HEK293 (cell line): ENCODE data around the gene MYADML2.

Experiments
- CTCF ChIA-PET: fragments of 350-600 bp; formaldehyde crosslinking; extraction: SDS; loops from one replicate; lab custom pipeline; 2021; ENCODE audit warnings: antibody characterized with exemption; lab: Yijun Ruan, JAX
- POLR2A ChIA-PET: fragments of 300-600 bp; formaldehyde crosslinking; extraction: SDS; loops from one replicate; lab custom pipeline; 2020; ENCODE audit warnings: antibody characterized with exemption, inconsistent platforms; lab: Yijun Ruan, JAX
- H3K27ac ChIP-seq: fragments of 200-500 bp; sonication (Bioruptor generic); 2 replicates; pipeline ENCODE4 v1.5.1; 2014; ENCODE audit warnings: low read depth, low read length, control low read depth, inconsistent platforms; ENCODE audit errors: extremely low read depth
- H3K36me3 ChIP-seq, 2 experiments: fragments of 200-500 bp in 1 of 2; sonication (Bioruptor generic) in 1 of 2; 1 replicate in 1 of 2; 2 replicates in 1 of 2; pipeline ENCODE4 v1.5.1; 2014 to 2017; ENCODE audit warnings: inconsistent platforms in 2 of 2, low read length in 2 of 2; ENCODE audit not compliant: control insufficient read depth in 2 of 2, insufficient read depth in 1 of 2
- H3K4me1 ChIP-seq: fragments of 200-500 bp; sonication (Bioruptor generic); 2 replicates; pipeline ENCODE4 v1.5.1; 2014; ENCODE audit warnings: mild to moderate bottlenecking, low read length, inconsistent platforms; ENCODE audit not compliant: control insufficient read depth, insufficient read depth
- H3K4me3 ChIP-seq: 2 replicates; pipeline ENCODE4 v1.5.1; 2011; ENCODE audit warnings: low read depth, mild to moderate bottlenecking, control low read depth, low read length, moderate library complexity
- H3K9me3 ChIP-seq: fragments of 200-500 bp; sonication (Bioruptor generic); 2 replicates; pipeline ENCODE4 v1.5.1; 2014; ENCODE audit warnings: low read depth, low read length, inconsistent platforms; ENCODE audit not compliant: control insufficient read depth, insufficient read depth
- KLF7 ChIP-seq: fragments of 450-650 bp; formaldehyde crosslinking; IDR thresholded peaks from 2 replicates; pipeline ENCODE4 v1.5.1; 2016; ENCODE audit warnings: missing biosample characterization, missing genetic modification characterization, borderline replicate concordance
- MEIS1 ChIP-seq: sonication (generic); formaldehyde crosslinking; IDR thresholded peaks from 2 replicates; pipeline ENCODE4 v1.8.1; 2022; ENCODE audit warnings: missing genetic modification reagents, mild to moderate bottlenecking, borderline replicate concordance
- SCRT1 ChIP-seq: fragments of 450-650 bp; formaldehyde crosslinking; IDR thresholded peaks from 2 replicates; pipeline ENCODE4 v1.5.1; 2016; ENCODE audit warnings: missing biosample characterization, missing genetic modification characterization, borderline replicate concordance
- SP7 ChIP-seq: fragments of 450-650 bp; formaldehyde crosslinking; IDR thresholded peaks from 2 replicates; pipeline ENCODE4 v1.5.1; 2016; ENCODE audit warnings: missing biosample characterization, missing genetic modification characterization
- ZFHX2 ChIP-seq: fragments of 450-650 bp; formaldehyde crosslinking; conservative IDR thresholded peaks from 2 replicates; pipeline ENCODE4 v1.5.1; 2016; ENCODE audit warnings: missing biosample characterization, missing genetic modification characterization
- ZIC2 ChIP-seq: fragments of 450-650 bp; formaldehyde crosslinking; IDR thresholded peaks from 2 replicates; pipeline ENCODE4 v1.5.1; 2016; ENCODE audit warnings: missing biosample characterization, missing genetic modification characterization
- ZNF121 ChIP-seq: fragments of 450-650 bp; formaldehyde crosslinking; IDR thresholded peaks from 2 replicates; pipeline ENCODE4 v1.5.1; 2016; ENCODE audit warnings: missing biosample characterization, missing genetic modification characterization
- ZNF132 ChIP-seq: fragments of 450-650 bp; formaldehyde crosslinking; IDR thresholded peaks from 2 replicates; pipeline ENCODE4 v1.5.1; 2017; ENCODE audit warnings: missing biosample characterization, missing genetic modification characterization, borderline replicate concordance
- ZNF214 ChIP-seq: fragments of 450-650 bp; formaldehyde crosslinking; IDR thresholded peaks from 2 replicates; pipeline ENCODE4 v1.5.1; 2017; ENCODE audit warnings: missing biosample characterization, mild to moderate bottlenecking, missing genetic modification characterization, borderline replicate concordance
- ZNF629 ChIP-seq: fragments of 450-650 bp; formaldehyde crosslinking; IDR thresholded peaks from 2 replicates; pipeline ENCODE4 v1.5.1; 2017; ENCODE audit warnings: missing biosample characterization, missing genetic modification characterization
- ZNF677 ChIP-seq: fragments of 450-650 bp; IDR thresholded peaks from 2 replicates; pipeline ENCODE4 v1.5.0; 2018; ENCODE audit warnings: missing biosample characterization, mild to moderate bottlenecking, missing genetic modification characterization, moderate library complexity
- TF ChIP-seq, protein P1 (sequence below): fragments of 450-650 bp; formaldehyde crosslinking; IDR thresholded peaks from 2 replicates; pipeline ENCODE4 v1.5.1; 2017; ENCODE audit warnings: missing biosample characterization, missing genetic modification characterization
- TF ChIP-seq, protein P2 (sequence below): fragments of 450-650 bp; formaldehyde crosslinking; IDR thresholded peaks from 2 replicates; pipeline ENCODE4 v1.5.1; 2016; ENCODE audit warnings: missing biosample characterization, missing genetic modification characterization
- TF ChIP-seq, protein P3 (sequence below): fragments of 450-650 bp; formaldehyde crosslinking; IDR thresholded peaks from 2 replicates; pipeline ENCODE4 v1.5.1; 2016; ENCODE audit warnings: missing biosample characterization, missing genetic modification characterization

Gene MYADML2

DNA sequence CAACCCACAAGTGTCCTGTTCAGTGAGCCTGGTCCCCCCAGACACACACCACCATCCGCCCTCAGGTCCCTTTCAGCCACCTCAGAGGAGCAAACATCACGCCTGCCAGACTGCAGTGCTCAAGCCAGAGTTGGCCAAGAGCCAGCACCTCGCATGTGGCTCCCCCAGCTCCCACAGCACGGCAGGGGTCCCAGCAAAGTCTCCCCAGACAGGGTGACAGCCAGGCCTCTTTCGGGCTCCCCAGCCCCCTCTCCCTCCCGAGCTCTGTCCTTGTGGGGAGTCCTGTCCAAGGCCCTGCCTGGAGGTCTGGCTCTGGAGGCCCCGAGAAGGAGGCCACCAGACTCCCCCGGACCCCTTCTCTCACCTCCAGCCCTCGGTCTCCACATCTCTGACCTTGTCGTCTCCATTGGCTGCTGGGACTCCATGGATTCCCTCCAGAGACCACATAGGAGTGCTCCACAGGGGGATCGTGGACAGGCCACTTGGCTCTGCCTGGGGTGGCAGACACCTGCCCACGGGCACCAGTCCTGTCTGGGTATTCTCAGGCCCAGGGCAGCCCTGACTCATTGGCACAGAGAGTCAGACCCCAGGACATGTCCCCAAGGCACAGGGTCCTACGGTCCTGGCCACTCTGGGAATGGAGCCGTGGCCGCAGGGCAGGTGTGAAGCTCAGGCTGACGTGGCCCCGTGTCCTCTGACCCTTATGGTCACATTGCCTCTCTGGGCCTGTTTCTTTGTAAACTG lies 1.8 kb upstream of the MYADML2 start:
- TF ChIP-seq ZNF214 (tag by site-specific recombination) (no peak), ZIC2 (tag by site-specific recombination) (0 out of 2 replicates have a peak, but pooled peaks have one; percentile 15)
- TF ChIP-seq, all 188 proteins: peak for 1
- H3K27ac ChIP-seq = no peak overlapping the region
- no peaks in the 10 kb centered on the region for H3K4me1 ChIP-seq
- ChIA-PET CTCF (interaction anchor here (0.9 kb wide), 1 partner anchor 71 kb away, joined by 4 read pairs; no protein-coding TSS in a partner anchor), POLR2A (interaction anchor here (0.7 kb wide), 1 partner anchor 67 kb away, joined by 6 read pairs; no protein-coding TSS in a partner anchor)
- no peaks in the 10 kb centered on the region for H3K9me3 ChIP-seq
- no peaks in the 10 kb centered on the region for H3K36me3 ChIP-seq
- H3K4me3 ChIP-seq = no peak overlapping the region

- Histone ChIP-seq H3K9me3 (no peaks in the 10 kb centered on the region), H3K4me3 (no peak overlapping the region), H3K4me1 (peaks cover 2% of the 10 kb centered on the region; the same call in 1 of the 2 replicates), H3K36me3 (no peaks in the 10 kb centered on the region), H3K27ac (no peak overlapping the region)
- POLR2A ChIA-PET = interaction anchor here (1.5 kb wide), 1 partner anchor 11 kb away, joined by 3 read pairs; no protein-coding TSS in a partner anchor
- peak; percentile 72 for TF ChIP-seq ZNF121 (tag by site-specific recombination)
- TF ChIP-seq, protein P1, sequence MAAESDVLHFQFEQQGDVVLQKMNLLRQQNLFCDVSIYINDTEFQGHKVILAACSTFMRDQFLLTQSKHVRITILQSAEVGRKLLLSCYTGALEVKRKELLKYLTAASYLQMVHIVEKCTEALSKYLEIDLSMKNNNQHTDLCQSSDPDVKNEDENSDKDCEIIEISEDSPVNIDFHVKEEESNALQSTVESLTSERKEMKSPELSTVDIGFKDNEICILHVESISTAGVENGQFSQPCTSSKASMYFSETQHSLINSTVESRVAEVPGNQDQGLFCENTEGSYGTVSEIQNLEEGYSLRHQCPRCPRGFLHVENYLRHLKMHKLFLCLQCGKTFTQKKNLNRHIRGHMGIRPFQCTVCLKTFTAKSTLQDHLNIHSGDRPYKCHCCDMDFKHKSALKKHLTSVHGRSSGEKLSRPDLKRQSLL (tag by site-specific recombination) = no peak
- CTCF ChIA-PET = interaction anchor here (0.9 to 2.1 kb wide), 4 partner anchors 15 to 85 kb away, joined by 3 to 11 read pairs (median 6); partner anchors contain the start of gene MAFG
Measured at GRCh38 chr17:81944858-81945257, 2.2 kb downstream of the MYADML2 start.

DNA sequence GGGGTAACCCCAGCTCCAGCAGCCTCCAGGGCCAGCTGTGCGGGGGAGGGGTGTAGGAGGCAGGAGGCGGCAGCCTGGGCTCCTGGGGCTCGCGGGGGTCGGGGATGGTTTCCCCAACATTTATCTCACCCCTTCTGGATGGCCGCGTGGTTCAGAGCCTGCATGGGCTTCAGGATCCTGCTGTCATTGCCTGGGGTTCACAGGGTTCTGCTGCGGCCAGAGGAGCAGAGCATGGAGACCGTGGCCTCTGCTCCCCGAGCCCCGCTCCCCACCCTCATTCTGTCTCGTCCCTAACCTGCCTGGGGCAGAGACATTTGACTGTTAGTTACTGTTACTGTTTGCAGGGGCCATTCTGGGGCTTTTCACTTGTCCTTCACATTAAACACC lies 4.9 kb downstream of the MYADML2 start:
- Histone ChIP-seq H3K27ac (no peak overlapping the region), H3K36me3 (no peaks in the 10 kb centered on the region), H3K4me3 (no peak overlapping the region), H3K9me3 (no peaks in the 10 kb centered on the region), H3K4me1 (peaks cover 2% of the 10 kb centered on the region; the same call in 1 of the 2 replicates)
- ChIA-PET POLR2A (no interaction called here), CTCF (interaction anchor here (2.0 kb wide), 1 partner anchor 17 kb away, joined by 7 read pairs; no protein-coding TSS in a partner anchor)
- no peak for TF ChIP-seq ZNF677
- no peak for TF ChIP-seq ZNF132 (tag by site-specific recombination)
- no peak for TF ChIP-seq SCRT1 (tag by site-specific recombination)
- TF ChIP-seq, protein P2, sequence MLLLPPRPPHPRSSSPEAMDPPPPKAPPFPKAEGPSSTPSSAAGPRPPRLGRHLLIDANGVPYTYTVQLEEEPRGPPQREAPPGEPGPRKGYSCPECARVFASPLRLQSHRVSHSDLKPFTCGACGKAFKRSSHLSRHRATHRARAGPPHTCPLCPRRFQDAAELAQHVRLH (tag by site-specific recombination) = no peak
- 0 out of 2 replicates have a peak, but pooled peaks have one; percentile 5 for TF ChIP-seq SP7 (tag by site-specific recombination)
- TF ChIP-seq ZFHX2 (tag by site-specific recombination) = 0 out of 2 replicates have a peak, but pooled peaks have one; percentile 3
- no peak for TF ChIP-seq KLF7
- no peak for TF ChIP-seq ZNF629
- TF ChIP-seq, protein P3, sequence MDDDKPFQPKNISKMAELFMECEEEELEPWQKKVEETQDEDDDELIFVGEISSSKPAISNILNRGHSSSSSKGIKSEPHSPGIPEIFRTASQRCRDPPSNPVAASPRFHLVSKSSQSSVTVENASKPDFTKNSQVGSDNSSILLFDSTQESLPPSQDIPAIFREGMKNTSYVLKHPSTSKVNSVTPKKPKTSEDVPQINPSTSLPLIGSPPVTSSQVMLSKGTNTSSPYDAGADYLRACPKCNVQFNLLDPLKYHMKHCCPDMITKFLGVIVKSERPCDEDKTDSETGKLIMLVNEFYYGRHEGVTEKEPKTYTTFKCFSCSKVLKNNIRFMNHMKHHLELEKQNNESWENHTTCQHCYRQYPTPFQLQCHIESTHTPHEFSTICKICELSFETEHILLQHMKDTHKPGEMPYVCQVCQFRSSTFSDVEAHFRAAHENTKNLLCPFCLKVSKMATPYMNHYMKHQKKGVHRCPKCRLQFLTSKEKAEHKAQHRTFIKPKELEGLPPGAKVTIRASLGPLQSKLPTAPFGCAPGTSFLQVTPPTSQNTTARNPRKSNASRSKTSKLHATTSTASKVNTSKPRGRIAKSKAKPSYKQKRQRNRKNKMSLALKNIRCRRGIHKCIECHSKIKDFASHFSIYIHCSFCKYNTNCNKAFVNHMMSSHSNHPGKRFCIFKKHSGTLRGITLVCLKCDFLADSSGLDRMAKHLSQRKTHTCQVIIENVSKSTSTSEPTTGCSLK (tag by site-specific recombination) = no peak
- TF ChIP-seq MEIS1 = no peak
